Measurements from ENCODE around the gene CFAP299. TPM values are rescaled to one million over a fixed set of nuclear protein-coding genes. Genes with fewer than 3 reads are reported as not detected.

The CFAP299 gene
- total and polyA plus RNA-seq, 2 of the 13 experiments (the other 11 are each of a cell fraction or from before 2014, with no cell fraction given) = not detected

DNA sequence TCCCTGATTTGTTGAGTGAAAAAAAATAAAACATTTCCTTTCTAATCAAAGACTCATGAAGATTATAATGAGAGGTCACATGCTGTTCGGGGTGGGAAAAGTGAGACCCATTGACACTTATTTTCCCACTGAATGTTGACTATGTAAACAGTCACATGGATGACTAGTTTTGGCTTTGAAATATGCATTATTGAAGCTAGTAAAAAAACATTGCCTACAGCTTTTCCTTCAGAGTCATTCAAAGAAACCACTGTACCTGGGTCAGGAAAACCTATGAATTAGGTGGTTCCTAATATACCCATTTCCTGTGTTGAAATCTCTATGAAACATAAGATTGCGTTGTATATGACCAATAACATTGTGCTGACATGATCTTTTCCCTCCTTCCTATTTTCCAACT lies 251.2 kb downstream of the CFAP299 start (continued):
- no peak for TF ChIP-seq SRSF1 (optimal IDR thresholded peaks at IDR 0.05; ENCODE audit: low read depth, low read length)
- TF ChIP-seq ZNF253 (CRISPR knock-in tag; IDR thresholded peaks at IDR 0.05; ENCODE audit: borderline replicate concordance) = no peak
- TF ChIP-seq, protein P1, sequence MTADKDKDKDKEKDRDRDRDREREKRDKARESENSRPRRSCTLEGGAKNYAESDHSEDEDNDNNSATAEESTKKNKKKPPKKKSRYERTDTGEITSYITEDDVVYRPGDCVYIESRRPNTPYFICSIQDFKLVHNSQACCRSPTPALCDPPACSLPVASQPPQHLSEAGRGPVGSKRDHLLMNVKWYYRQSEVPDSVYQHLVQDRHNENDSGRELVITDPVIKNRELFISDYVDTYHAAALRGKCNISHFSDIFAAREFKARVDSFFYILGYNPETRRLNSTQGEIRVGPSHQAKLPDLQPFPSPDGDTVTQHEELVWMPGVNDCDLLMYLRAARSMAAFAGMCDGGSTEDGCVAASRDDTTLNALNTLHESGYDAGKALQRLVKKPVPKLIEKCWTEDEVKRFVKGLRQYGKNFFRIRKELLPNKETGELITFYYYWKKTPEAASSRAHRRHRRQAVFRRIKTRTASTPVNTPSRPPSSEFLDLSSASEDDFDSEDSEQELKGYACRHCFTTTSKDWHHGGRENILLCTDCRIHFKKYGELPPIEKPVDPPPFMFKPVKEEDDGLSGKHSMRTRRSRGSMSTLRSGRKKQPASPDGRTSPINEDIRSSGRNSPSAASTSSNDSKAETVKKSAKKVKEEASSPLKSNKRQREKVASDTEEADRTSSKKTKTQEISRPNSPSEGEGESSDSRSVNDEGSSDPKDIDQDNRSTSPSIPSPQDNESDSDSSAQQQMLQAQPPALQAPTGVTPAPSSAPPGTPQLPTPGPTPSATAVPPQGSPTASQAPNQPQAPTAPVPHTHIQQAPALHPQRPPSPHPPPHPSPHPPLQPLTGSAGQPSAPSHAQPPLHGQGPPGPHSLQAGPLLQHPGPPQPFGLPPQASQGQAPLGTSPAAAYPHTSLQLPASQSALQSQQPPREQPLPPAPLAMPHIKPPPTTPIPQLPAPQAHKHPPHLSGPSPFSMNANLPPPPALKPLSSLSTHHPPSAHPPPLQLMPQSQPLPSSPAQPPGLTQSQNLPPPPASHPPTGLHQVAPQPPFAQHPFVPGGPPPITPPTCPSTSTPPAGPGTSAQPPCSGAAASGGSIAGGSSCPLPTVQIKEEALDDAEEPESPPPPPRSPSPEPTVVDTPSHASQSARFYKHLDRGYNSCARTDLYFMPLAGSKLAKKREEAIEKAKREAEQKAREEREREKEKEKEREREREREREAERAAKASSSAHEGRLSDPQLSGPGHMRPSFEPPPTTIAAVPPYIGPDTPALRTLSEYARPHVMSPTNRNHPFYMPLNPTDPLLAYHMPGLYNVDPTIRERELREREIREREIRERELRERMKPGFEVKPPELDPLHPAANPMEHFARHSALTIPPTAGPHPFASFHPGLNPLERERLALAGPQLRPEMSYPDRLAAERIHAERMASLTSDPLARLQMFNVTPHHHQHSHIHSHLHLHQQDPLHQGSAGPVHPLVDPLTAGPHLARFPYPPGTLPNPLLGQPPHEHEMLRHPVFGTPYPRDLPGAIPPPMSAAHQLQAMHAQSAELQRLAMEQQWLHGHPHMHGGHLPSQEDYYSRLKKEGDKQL (CRISPR knock-in tag; IDR thresholded peaks at IDR 0.05; ENCODE audit: low read depth) = no peak
- TF ChIP-seq ZNF543 (CRISPR knock-in tag; IDR thresholded peaks at IDR 0.05) = no peak
- TF ChIP-seq, protein P2, sequence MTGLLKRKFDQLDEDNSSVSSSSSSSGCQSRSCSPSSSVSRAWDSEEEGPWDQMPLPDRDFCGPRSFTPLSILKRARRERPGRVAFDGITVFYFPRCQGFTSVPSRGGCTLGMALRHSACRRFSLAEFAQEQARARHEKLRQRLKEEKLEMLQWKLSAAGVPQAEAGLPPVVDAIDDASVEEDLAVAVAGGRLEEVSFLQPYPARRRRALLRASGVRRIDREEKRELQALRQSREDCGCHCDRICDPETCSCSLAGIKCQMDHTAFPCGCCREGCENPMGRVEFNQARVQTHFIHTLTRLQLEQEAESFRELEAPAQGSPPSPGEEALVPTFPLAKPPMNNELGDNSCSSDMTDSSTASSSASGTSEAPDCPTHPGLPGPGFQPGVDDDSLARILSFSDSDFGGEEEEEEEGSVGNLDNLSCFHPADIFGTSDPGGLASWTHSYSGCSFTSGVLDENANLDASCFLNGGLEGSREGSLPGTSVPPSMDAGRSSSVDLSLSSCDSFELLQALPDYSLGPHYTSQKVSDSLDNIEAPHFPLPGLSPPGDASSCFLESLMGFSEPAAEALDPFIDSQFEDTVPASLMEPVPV (CRISPR knock-in tag; IDR thresholded peaks at IDR 0.05) = no peak
- no peak for TF ChIP-seq NCOR1 (IDR thresholded peaks at IDR 0.05; ENCODE audit: borderline replicate concordance, low read length)

All from HepG2 (cell line).